H1 (cell line): Measurements from ENCODE around the gene TSPAN9. TPM values are rescaled to one million over a fixed set of nuclear protein-coding genes. Genes with fewer than 3 reads are reported as not detected.

Experiments used
- CTCF ChIA-PET: fragments of 300-600 bp; sonication (Branson Sonifier 250); formaldehyde crosslinking; loops from one replicate; lab custom pipeline; 2021; ENCODE audit not compliant: partially characterized antibody; lab: Charles Lee
- POLR2A ChIA-PET: fragments of 300-600 bp; sonication (Branson Sonifier 250); formaldehyde crosslinking; loops from one replicate; lab custom pipeline; 2021; ENCODE audit warnings: inconsistent platforms; ENCODE audit not compliant: partially characterized antibody; lab: Charles Lee
- DNase-seq, 2 experiments: peaks; one replicate each; pipeline versions ENCODE4 v3.0.0 to v3.0.0-alpha.2; 2010 to 2022; ENCODE audit warnings: low spot score in 2 of 2, low read depth in 1 of 2, mixed read lengths in 1 of 2
- FAIRE-seq: peaks from 2 replicates; lab custom pipeline; 2011; peaks lifted over from hg19 to GRCh38; lab: Jason Lieb, UNC
- H2AFZ ChIP-seq: 2 replicates; pipeline ENCODE4 v1.8.1; 2012; ENCODE audit warnings: low read length, inconsistent platforms
- H2AK5ac ChIP-seq: 2 replicates; pipeline ENCODE4 v1.6.1; 2013; ENCODE audit warnings: low read depth, low read length
- H2BK120ac ChIP-seq: replicated peaks from 2 replicates; pipeline ENCODE3; 2013; ENCODE audit warnings: low read depth, low read length, inconsistent platforms
- H2BK12ac ChIP-seq: 2 replicates; pipeline ENCODE4 v1.6.1; 2013; ENCODE audit warnings: low read depth, low read length
- H2BK15ac ChIP-seq: 2 replicates; pipeline ENCODE4 v1.6.1; 2013; ENCODE audit warnings: low read length
- H2BK20ac ChIP-seq: 2 replicates; pipeline ENCODE4 v1.6.1; 2013; ENCODE audit warnings: low read length
- H2BK5ac ChIP-seq: 2 replicates; pipeline ENCODE4 v1.6.1; 2013; ENCODE audit warnings: low read depth, low read length
- H3K14ac ChIP-seq: 2 replicates; pipeline ENCODE4 v1.6.1; 2013; ENCODE audit warnings: inconsistent platforms; ENCODE audit not compliant: insufficient read length
- H3K18ac ChIP-seq: 2 replicates; pipeline ENCODE4 v1.6.1; 2013; ENCODE audit warnings: low read length; ENCODE audit errors: extremely low read depth
- H3K23ac ChIP-seq: 2 replicates; pipeline ENCODE4 v1.6.1; 2013; ENCODE audit warnings: inconsistent platforms; ENCODE audit not compliant: insufficient read length
- H3K23me2 ChIP-seq: 2 replicates; pipeline ENCODE4 v1.6.1; 2013; ENCODE audit warnings: low read depth, low read length
- H3K27ac ChIP-seq: 2 replicates; pipeline ENCODE4 v1.6.1; 2011; ENCODE audit warnings: low read depth, low read length, inconsistent platforms
- H3K27me3 ChIP-seq, 4 experiments: replicated peaks in 1 of 4; 1 replicate in 1 of 4; 2 replicates in 3 of 4; pipeline versions ENCODE4 v1.6.1 to v1.8.1; 2011 to 2013; ENCODE audit warnings: low read length in 3 of 4, mild to moderate bottlenecking in 3 of 4, inconsistent platforms in 2 of 4, mixed read lengths in 2 of 4, moderate library complexity in 1 of 4; ENCODE audit not compliant: control insufficient read depth in 3 of 4, insufficient read depth in 3 of 4; ENCODE audit errors: extremely low read depth in 1 of 4
- H3K36me3 ChIP-seq, 4 experiments: 2 replicates each; pipeline versions ENCODE4 v1.6.1 to v1.8.1; 2011 to 2013; ENCODE audit warnings: mild to moderate bottlenecking in 4 of 4, low read length in 3 of 4, moderate library complexity in 2 of 4, control low read depth in 1 of 4, inconsistent platforms in 1 of 4; ENCODE audit not compliant: insufficient read depth in 4 of 4, control insufficient read depth in 2 of 4
- H3K4ac ChIP-seq: replicated peaks from 2 replicates; pipeline ENCODE3; 2013; ENCODE audit warnings: low read length, low read depth, mixed read lengths, inconsistent platforms; ENCODE audit not compliant: insufficient read length
- H3K4me1 ChIP-seq, 4 experiments: replicated peaks in 1 of 4; 1 replicate in 1 of 4; 2 replicates in 3 of 4; pipeline versions ENCODE4 v1.6.1 to v1.8.1; 2011 to 2013; ENCODE audit warnings: low read length in 3 of 4, inconsistent platforms in 2 of 4, mixed read lengths in 1 of 4; ENCODE audit not compliant: insufficient read depth in 4 of 4, control insufficient read depth in 3 of 4
- H3K4me2 ChIP-seq, 2 experiments: 2 replicates each; pipeline versions ENCODE4 v1.6.1 to v1.8.1; 2011 to 2013; ENCODE audit warnings: low read depth in 2 of 2, low read length in 2 of 2, control low read depth in 1 of 2, inconsistent platforms in 1 of 2, mild to moderate bottlenecking in 1 of 2; ENCODE audit not compliant: insufficient read depth in 1 of 2
- H3K4me3 ChIP-seq, 4 experiments: fragments of 200-600, 300-600 bp in 1 of 4; sonication (generic), shearing (Covaris generic), sonication (Bioruptor Twin) in 1 of 4; 2 replicates each; pipeline versions ENCODE4 v1.5.1 to v1.8.1; 2011 to 2016; ENCODE audit warnings: low read length in 4 of 4, low read depth in 3 of 4, control low read depth in 2 of 4, inconsistent platforms in 2 of 4, mild to moderate bottlenecking in 2 of 4, mixed read lengths in 1 of 4, moderate library complexity in 1 of 4; ENCODE audit not compliant: insufficient read depth in 2 of 4; ENCODE audit errors: extremely low read depth in 1 of 4
- H3K56ac ChIP-seq: replicated peaks from 2 replicates; pipeline ENCODE3; 2013; ENCODE audit warnings: low read depth, mild to moderate bottlenecking, mixed read lengths, low read length, inconsistent platforms; ENCODE audit not compliant: insufficient read length
- H3K79me1 ChIP-seq: 2 replicates; pipeline ENCODE4 v1.6.1; 2013; ENCODE audit warnings: low read depth, low read length, control low read depth
- H3K79me2 ChIP-seq, 2 experiments: 2 replicates each; pipeline versions ENCODE4 v1.6.1 to v1.8.1; 2012 to 2013; ENCODE audit warnings: low read length in 2 of 2, mild to moderate bottlenecking in 2 of 2, inconsistent platforms in 1 of 2; ENCODE audit not compliant: insufficient read depth in 2 of 2, control insufficient read depth in 1 of 2
- H3K9ac ChIP-seq, 4 experiments: replicated peaks in 1 of 4; 1 replicate in 1 of 4; 2 replicates in 3 of 4; pipeline versions ENCODE4 v1.6.1 to v1.8.1; 2011 to 2013; ENCODE audit warnings: low read depth in 3 of 4, low read length in 3 of 4, control low read depth in 2 of 4, mild to moderate bottlenecking in 2 of 4, moderate library complexity in 2 of 4, inconsistent platforms in 1 of 4; ENCODE audit errors: extremely low read depth in 1 of 4
- H3K9me3 ChIP-seq, 2 experiments: 2 replicates each; pipeline versions ENCODE4 v1.6.1 to v1.8.1; 2012 to 2013; ENCODE audit warnings: mild to moderate bottlenecking in 2 of 2, moderate library complexity in 2 of 2, control low read depth in 1 of 2, inconsistent platforms in 1 of 2, low read depth in 1 of 2, low read length in 1 of 2, mixed read lengths in 1 of 2; ENCODE audit not compliant: insufficient read depth in 2 of 2
- H4K20me1 ChIP-seq, 2 experiments: replicated peaks in 1 of 2; 2 replicates each; pipeline versions ENCODE3 to v1.8.1; 2011 to 2013; ENCODE audit warnings: inconsistent platforms in 2 of 2, low read length in 2 of 2, mild to moderate bottlenecking in 1 of 2; ENCODE audit not compliant: insufficient read depth in 2 of 2, control insufficient read depth in 1 of 2
- H4K5ac ChIP-seq: 2 replicates; pipeline ENCODE4 v1.6.1; 2013; ENCODE audit warnings: low read length, low read depth, mixed read lengths, inconsistent platforms; ENCODE audit not compliant: insufficient read length
- H4K8ac ChIP-seq: 2 replicates; pipeline ENCODE4 v1.8.0; 2013; ENCODE audit warnings: mild to moderate bottlenecking, moderate library complexity, low read length, inconsistent platforms; ENCODE audit not compliant: insufficient read depth; ENCODE audit errors: extremely low read depth
- H4K91ac ChIP-seq: replicated peaks from 2 replicates; pipeline ENCODE3; 2013; ENCODE audit warnings: low read length, mixed read lengths, inconsistent platforms; ENCODE audit not compliant: insufficient read length
- CREB1 ChIP-seq: IDR thresholded peaks from 2 replicates; pipeline ENCODE4 v1.6.1; 2012; ENCODE audit warnings: inconsistent platforms
- WGBS, 2 experiments: shearing (Covaris generic) in 1 of 2; methylation state at CpG; one replicate each; pipeline versions ENCODE4 v1.1.6 to v1.1.7; 2013 to 2015; ENCODE audit warnings: low lambda C conversion rate in 2 of 2, mixed read lengths in 2 of 2, inconsistent platforms in 1 of 2, low coverage in 1 of 2, missing lambda C conversion rate in 1 of 2; ENCODE audit not compliant: insufficient replicate concordance in 2 of 2, insufficient coverage in 1 of 2, insufficient read length in 1 of 2; ENCODE audit errors: extremely low coverage in 1 of 2, missing lambda C conversion rate in 1 of 2; 5-methylcytosine and 5-hydroxymethylcytosine counted together
- polyA plus RNA-seq, 7 experiments: library from polyadenylated mRNA; depleted of rRNA in 3 of 7; stranded (reverse) in 5 of 7; unstranded in 2 of 7; fragments of >200 nt in 5 of 7; fragments of 200-250 nt in 2 of 7; gene quantifications; 1 replicate in 5 of 7; 2 replicates in 1 of 7; 4 replicates in 1 of 7; pipeline versions ENCODE4 v1.2.1 to v1.2.3, GENCODE V29; 2011 to 2013; ENCODE audit warnings: missing spikeins in 2 of 7, mixed read lengths in 2 of 7
- total RNA-seq: library from RNA; stranded (reverse); fragmentation: NEBNext Ultra II Directional; extraction: Animal tissue kit (Norgen Biotek cat#: 25700); gene quantifications from 2 replicates; pipeline ENCODE4 v1.2.1, GENCODE V29; 2021

Gene TSPAN9
- total and polyA plus RNA-seq, 2 of the 8 experiments (the other 6 are each of a cell fraction or from before 2014, with no cell fraction given), result 11.5 to 29.1 TPM

- Histone ChIP-seq H3K4me3 (no peak overlapping the region), H2AFZ (no peak overlapping the region), H2BK12ac (no peak overlapping the region), H3K9ac (no peak overlapping the region), H4K20me1 (peaks cover 1 to 5% of the 10 kb centered on the region in 2 experiments), H4K5ac (no peak overlapping the region), H2BK5ac (no peak overlapping the region), H4K8ac (no peak overlapping the region), H3K4me2 (no peak overlapping the region), H3K79me2 (no peaks in the 10 kb centered on the region), H3K36me3 (no peaks in the 10 kb centered on the region), H3K79me1 (peaks cover 2% of the 10 kb centered on the region), H3K23ac (no peak overlapping the region), H3K4me1 (peaks cover 0 to 6% (median 2%) of the 10 kb centered on the region in 4 experiments; a peak in 3 of 7 replicates), H3K27ac (no peak overlapping the region), H2BK15ac (no peak overlapping the region), H2AK5ac (no peak overlapping the region), H3K23me2 (no peaks in the 10 kb centered on the region), H3K9me3 (no peaks in the 10 kb centered on the region), H4K91ac (no peak overlapping the region), H3K14ac (no peak overlapping the region), H3K4ac (no peak overlapping the region), H3K27me3 (no peaks in the 10 kb centered on the region; a peak in 1 of 7 replicates), H3K18ac (no peak overlapping the region), H3K56ac (no peak overlapping the region), H2BK120ac (no peak overlapping the region), H2BK20ac (no peak overlapping the region)
- TF ChIP-seq CREB1, result no peak
- 86% methylated on average over 2 of the region's 2 CpGs; no CpG with 5 or more reads in 1 of the 2 experiments for WGBS, 2 experiments
- POLR2A ChIA-PET, result interaction anchor here (1.2 kb wide), 1 partner anchor 12 kb away, joined by 3 read pairs; no protein-coding TSS in a partner anchor
- DNase-seq (no peak), FAIRE-seq (no peak)
- CTCF ChIA-PET, result interaction anchor here (0.7 to 12.7 kb wide), 4 partner anchors 10 to 83 kb away, joined by 3 to 83 read pairs (median 4); no protein-coding TSS in a partner anchor
These were observed 114.3 kb downstream of the TSPAN9 start for GRCh38 chr12:3191450-3191849.
